ENCODE measurements around the gene PRKN.

DNA sequence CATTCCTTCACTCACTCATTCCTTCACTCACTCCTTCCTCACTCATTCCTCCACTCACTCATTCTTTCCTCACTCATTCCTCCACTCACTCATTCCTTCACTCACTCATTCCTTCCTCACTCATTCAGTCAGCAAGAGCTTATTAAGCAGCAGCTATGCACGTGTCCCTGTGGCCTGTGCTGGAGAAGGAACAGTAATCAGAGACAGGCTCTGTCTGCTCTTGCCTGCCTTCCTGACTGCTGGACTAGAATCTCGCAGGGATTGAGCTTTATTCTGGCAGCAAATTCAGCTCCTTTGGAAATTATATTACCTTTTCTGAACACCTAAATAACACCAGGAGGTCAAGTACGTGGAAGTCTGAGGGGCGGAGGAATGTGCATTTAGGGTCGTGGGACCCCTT lies 1314.8 kb downstream of the PRKN start:
- TF ChIP-seq, protein P1, sequence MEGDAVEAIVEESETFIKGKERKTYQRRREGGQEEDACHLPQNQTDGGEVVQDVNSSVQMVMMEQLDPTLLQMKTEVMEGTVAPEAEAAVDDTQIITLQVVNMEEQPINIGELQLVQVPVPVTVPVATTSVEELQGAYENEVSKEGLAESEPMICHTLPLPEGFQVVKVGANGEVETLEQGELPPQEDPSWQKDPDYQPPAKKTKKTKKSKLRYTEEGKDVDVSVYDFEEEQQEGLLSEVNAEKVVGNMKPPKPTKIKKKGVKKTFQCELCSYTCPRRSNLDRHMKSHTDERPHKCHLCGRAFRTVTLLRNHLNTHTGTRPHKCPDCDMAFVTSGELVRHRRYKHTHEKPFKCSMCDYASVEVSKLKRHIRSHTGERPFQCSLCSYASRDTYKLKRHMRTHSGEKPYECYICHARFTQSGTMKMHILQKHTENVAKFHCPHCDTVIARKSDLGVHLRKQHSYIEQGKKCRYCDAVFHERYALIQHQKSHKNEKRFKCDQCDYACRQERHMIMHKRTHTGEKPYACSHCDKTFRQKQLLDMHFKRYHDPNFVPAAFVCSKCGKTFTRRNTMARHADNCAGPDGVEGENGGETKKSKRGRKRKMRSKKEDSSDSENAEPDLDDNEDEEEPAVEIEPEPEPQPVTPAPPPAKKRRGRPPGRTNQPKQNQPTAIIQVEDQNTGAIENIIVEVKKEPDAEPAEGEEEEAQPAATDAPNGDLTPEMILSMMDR (conservative IDR thresholded peaks at IDR 0.05) = no peak
- no peak for TF ChIP-seq ZFX (IDR thresholded peaks at IDR 0.05)

Data from C4-2B (cell line).